Measurements from ENCODE around the gene ATXN2. TPM values are rescaled to one million over a fixed set of nuclear protein-coding genes. Genes with fewer than 3 reads are reported as not detected.
"Not testable (repeated sequence)": the region's sequence is repeated elsewhere in the genome, so short reads cannot be mapped to it uniquely, and the experiment has no call there.

ATXN2 gene
- total RNA-seq, 1 experiment from 2014 or later: 10.2 TPM

GRCh38 chr12:111404362-111405148, 194.6 kb downstream of the ATXN2 start:
- DNase-seq (ENCODE audit: low spot score): no peak

- not testable (repeated sequence) for DNase-seq (ENCODE audit: low spot score)
These were observed 196.7 kb downstream of the ATXN2 start for GRCh38 chr12:111402490-111402824.

Other genes with a start within 250 kb of the ATXN2 start
- 2.1 and 3.5 TPM in 2 replicates for gene PHETA1, start 230.2 kb downstream of the ATXN2 start, total RNA-seq (2014; rRNA removed; shearing (Covaris generic))
- gene SH2B3, start 193.4 kb downstream of the ATXN2 start, total RNA-seq (2014; rRNA removed; shearing (Covaris generic)): 11.5 and 12.1 TPM in 2 replicates
- gene BRAP, start 86.6 kb upstream of the ATXN2 start, total RNA-seq (2014; rRNA removed; shearing (Covaris generic)): 11.7 and 11.8 TPM in 2 replicates
- gene ACAD10, start 86.7 kb upstream of the ATXN2 start, total RNA-seq (2014; rRNA removed; shearing (Covaris generic)): 7.6 and 15.5 TPM in 2 replicates
- gene ALDH2, start 167.6 kb upstream of the ATXN2 start, total RNA-seq (2014; rRNA removed; shearing (Covaris generic)): 18.5 and 29.1 TPM in 2 replicates
- gene MAPKAPK5, start 242.9 kb upstream of the ATXN2 start, total RNA-seq (2014; rRNA removed; shearing (Covaris generic)): 29.6 and 32.3 TPM in 2 replicates

Measured in H4 (cell line).